HL-60 (cell line): ENCODE measurements around the gene SLC27A6.

Experiments
- GABPA ChIP-seq: IDR thresholded peaks from 2 replicates; pipeline ENCODE4 v1.6.1; 2012; ENCODE audit warnings: low read depth
- POLR2AphosphoS5 ChIP-seq: IDR thresholded peaks from 2 replicates; pipeline ENCODE4 v1.6.1; 2012; ENCODE audit warnings: low read depth
- SPI1 ChIP-seq: IDR thresholded peaks from 2 replicates; pipeline ENCODE4 v1.6.1; 2012; ENCODE audit warnings: low read depth, mild to moderate bottlenecking, borderline replicate concordance
- TF ChIP-seq, protein P1 (sequence below): IDR thresholded peaks from one replicate; pipeline ENCODE4 v1.5.1; 2011; ENCODE audit warnings: low read length, control low read depth, inconsistent platforms; ENCODE audit not compliant: insufficient read depth
- TF ChIP-seq, protein P2 (sequence below): IDR thresholded peaks from 2 replicates; pipeline ENCODE4 v1.6.1; 2012; ENCODE audit warnings: low read depth; ENCODE audit not compliant: insufficient replicate concordance

GRCh38 chr5:129003232-129003631 is 37.9 kb downstream of the SLC27A6 start:
- TF ChIP-seq, protein P1, sequence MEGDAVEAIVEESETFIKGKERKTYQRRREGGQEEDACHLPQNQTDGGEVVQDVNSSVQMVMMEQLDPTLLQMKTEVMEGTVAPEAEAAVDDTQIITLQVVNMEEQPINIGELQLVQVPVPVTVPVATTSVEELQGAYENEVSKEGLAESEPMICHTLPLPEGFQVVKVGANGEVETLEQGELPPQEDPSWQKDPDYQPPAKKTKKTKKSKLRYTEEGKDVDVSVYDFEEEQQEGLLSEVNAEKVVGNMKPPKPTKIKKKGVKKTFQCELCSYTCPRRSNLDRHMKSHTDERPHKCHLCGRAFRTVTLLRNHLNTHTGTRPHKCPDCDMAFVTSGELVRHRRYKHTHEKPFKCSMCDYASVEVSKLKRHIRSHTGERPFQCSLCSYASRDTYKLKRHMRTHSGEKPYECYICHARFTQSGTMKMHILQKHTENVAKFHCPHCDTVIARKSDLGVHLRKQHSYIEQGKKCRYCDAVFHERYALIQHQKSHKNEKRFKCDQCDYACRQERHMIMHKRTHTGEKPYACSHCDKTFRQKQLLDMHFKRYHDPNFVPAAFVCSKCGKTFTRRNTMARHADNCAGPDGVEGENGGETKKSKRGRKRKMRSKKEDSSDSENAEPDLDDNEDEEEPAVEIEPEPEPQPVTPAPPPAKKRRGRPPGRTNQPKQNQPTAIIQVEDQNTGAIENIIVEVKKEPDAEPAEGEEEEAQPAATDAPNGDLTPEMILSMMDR = no peak
- TF ChIP-seq GABPA (no peak), POLR2AphosphoS5 (no peak), SPI1 (no peak)
- TF ChIP-seq, protein P2, sequence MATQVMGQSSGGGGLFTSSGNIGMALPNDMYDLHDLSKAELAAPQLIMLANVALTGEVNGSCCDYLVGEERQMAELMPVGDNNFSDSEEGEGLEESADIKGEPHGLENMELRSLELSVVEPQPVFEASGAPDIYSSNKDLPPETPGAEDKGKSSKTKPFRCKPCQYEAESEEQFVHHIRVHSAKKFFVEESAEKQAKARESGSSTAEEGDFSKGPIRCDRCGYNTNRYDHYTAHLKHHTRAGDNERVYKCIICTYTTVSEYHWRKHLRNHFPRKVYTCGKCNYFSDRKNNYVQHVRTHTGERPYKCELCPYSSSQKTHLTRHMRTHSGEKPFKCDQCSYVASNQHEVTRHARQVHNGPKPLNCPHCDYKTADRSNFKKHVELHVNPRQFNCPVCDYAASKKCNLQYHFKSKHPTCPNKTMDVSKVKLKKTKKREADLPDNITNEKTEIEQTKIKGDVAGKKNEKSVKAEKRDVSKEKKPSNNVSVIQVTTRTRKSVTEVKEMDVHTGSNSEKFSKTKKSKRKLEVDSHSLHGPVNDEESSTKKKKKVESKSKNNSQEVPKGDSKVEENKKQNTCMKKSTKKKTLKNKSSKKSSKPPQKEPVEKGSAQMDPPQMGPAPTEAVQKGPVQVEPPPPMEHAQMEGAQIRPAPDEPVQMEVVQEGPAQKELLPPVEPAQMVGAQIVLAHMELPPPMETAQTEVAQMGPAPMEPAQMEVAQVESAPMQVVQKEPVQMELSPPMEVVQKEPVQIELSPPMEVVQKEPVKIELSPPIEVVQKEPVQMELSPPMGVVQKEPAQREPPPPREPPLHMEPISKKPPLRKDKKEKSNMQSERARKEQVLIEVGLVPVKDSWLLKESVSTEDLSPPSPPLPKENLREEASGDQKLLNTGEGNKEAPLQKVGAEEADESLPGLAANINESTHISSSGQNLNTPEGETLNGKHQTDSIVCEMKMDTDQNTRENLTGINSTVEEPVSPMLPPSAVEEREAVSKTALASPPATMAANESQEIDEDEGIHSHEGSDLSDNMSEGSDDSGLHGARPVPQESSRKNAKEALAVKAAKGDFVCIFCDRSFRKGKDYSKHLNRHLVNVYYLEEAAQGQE = no peak
